ENCODE results near the gene THOC7.

DNA sequence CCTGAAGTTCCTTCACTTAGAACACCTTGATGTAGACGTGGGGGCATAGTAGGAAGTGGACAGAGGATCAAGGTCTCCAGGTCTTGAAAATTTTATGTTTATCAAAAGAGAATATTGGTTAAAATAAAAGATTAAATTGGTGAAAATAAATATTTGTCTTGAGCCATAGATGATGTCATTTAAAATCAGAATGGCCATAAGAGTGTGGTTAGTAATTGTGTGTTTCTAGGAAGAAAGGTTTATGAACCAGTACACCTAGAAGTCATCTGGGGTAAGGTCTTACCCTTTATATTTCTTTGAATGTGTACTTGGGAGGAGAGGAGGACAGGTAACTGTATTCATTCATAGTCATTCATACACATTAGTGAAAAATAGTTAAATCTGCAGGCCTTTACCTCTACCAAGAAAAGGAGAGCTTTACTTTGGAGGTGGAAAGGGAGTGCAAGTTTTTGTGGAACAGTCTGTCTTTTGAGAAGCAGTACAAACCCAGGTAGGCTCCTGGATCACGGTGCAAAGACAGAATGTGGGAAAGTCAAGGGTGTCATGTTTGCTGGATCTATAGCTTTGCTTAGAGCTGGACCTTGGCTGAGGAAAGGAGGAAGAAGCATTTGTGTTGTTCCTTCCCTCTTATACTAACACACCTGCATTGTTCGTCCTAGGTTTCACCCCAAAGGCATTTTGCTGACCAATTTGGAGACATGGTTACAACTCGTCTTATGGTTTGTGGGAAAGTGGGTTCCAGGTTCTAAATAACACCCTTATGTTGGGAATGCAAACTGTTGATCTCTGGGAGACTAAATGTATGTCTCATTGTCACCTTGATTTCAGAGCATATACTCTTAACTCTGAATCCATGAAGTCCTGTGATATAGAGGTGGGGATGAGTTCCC, 42.4 kb upstream of the THOC7 start:
- TF ChIP-seq POLR2AphosphoS5 (IDR thresholded peaks at IDR 0.05), result no peak
- TF ChIP-seq, protein P1, sequence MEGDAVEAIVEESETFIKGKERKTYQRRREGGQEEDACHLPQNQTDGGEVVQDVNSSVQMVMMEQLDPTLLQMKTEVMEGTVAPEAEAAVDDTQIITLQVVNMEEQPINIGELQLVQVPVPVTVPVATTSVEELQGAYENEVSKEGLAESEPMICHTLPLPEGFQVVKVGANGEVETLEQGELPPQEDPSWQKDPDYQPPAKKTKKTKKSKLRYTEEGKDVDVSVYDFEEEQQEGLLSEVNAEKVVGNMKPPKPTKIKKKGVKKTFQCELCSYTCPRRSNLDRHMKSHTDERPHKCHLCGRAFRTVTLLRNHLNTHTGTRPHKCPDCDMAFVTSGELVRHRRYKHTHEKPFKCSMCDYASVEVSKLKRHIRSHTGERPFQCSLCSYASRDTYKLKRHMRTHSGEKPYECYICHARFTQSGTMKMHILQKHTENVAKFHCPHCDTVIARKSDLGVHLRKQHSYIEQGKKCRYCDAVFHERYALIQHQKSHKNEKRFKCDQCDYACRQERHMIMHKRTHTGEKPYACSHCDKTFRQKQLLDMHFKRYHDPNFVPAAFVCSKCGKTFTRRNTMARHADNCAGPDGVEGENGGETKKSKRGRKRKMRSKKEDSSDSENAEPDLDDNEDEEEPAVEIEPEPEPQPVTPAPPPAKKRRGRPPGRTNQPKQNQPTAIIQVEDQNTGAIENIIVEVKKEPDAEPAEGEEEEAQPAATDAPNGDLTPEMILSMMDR (IDR thresholded peaks at IDR 0.05), result no peak

Data from stomach (tissue), 4 donors.